H1 (cell line): ENCODE results near the gene APLN.
A peak's percentile ranks its signal among the peaks of the same experiment; 100 is the strongest.

Source experiments
- CTCF ChIP-seq, 3 experiments: IDR thresholded peaks; 1 replicate in 2 of 3; 2 replicates in 1 of 3; pipeline versions ENCODE4 v1.5.1 to v1.6.1; 2011; ENCODE audit warnings: low read length in 3 of 3, mild to moderate bottlenecking in 3 of 3, inconsistent platforms in 2 of 3, low read depth in 1 of 3, moderate library complexity in 1 of 3; ENCODE audit not compliant: insufficient read depth in 1 of 3; ENCODE audit errors: control extremely low read depth in 1 of 3
- EP300 ChIP-seq, 2 experiments: IDR thresholded peaks; 1 replicate in 1 of 2; 2 replicates in 1 of 2; pipeline ENCODE4 v1.6.1; 2011 to 2012; ENCODE audit warnings: low read depth in 2 of 2, low read length in 2 of 2, mild to moderate bottlenecking in 2 of 2, borderline replicate concordance in 1 of 2, inconsistent platforms in 1 of 2, moderate library complexity in 1 of 2
- GABPA ChIP-seq: IDR thresholded peaks from 2 replicates; pipeline ENCODE4 v1.6.1; 2011; ENCODE audit warnings: mild to moderate bottlenecking, low read length, moderate library complexity, borderline replicate concordance; ENCODE audit not compliant: insufficient read depth
- MAX ChIP-seq: IDR thresholded peaks from 2 replicates; pipeline ENCODE4 v1.6.1; 2012; ENCODE audit warnings: inconsistent platforms
- NRF1 ChIP-seq: IDR thresholded peaks from 2 replicates; pipeline ENCODE4 v1.6.1; 2011; ENCODE audit warnings: mild to moderate bottlenecking, low read depth, low read length, improper control_type of control experiment
- POLR2AphosphoS5 ChIP-seq: IDR thresholded peaks from 2 replicates; pipeline ENCODE4 v1.6.1; 2011; ENCODE audit warnings: low read depth, low read length
- RXRA ChIP-seq: IDR thresholded peaks from 2 replicates; pipeline ENCODE4 v1.6.1; 2011; ENCODE audit warnings: low read depth, mild to moderate bottlenecking, low read length, moderate library complexity; ENCODE audit not compliant: insufficient read depth
- SP4 ChIP-seq: IDR thresholded peaks from 2 replicates; pipeline ENCODE4 v1.6.1; 2012; ENCODE audit warnings: low read length, inconsistent platforms
- TBP ChIP-seq: IDR thresholded peaks from 2 replicates; pipeline ENCODE4 v1.6.1; 2011; ENCODE audit warnings: low read depth, low read length, improper control_type of control experiment

- TF ChIP-seq CTCF (IDR thresholded peaks at IDR 0.05; ENCODE audit: control extremely low read depth in 1 of 3, insufficient read depth in 1 of 3, low read depth in 1 of 3, low read length in 3 of 3) (peak in 2 of 3 experiments; percentile 32 to 53; a peak in 2 of 4 replicates), GABPA (no peak), SP4 (no peak), TBP (no peak), NRF1 (no peak), EP300 (IDR thresholded peaks at IDR 0.05; ENCODE audit: borderline replicate concordance in 1 of 2, low read depth in 2 of 2, low read length in 2 of 2) (no peak), POLR2AphosphoS5 (no peak), MAX (no peak), RXRA (no peak)
Measured at GRCh38 chrX:129600981-129601424, 53.8 kb downstream of the APLN start.
